Neuronal stem cell (in vitro differentiated cells): ENCODE data around the gene ADGRV1.
A peak's percentile ranks its signal among the peaks of the same experiment; 100 is the strongest.

Source experiments
- DNase-seq: peaks from one replicate; pipeline ENCODE4 v3.0.0-alpha.2; 2013; ENCODE audit warnings: low spot score
- H2AFZ ChIP-seq: one replicate; pipeline ENCODE4 v1.6.1; 2013; ENCODE audit warnings: mild to moderate bottlenecking, low read length, inconsistent platforms
- H2AK5ac ChIP-seq: 2 replicates; pipeline ENCODE4 v1.6.1; 2013; ENCODE audit warnings: low read depth, mild to moderate bottlenecking, inconsistent platforms, low read length, moderate library complexity, mixed read lengths
- H2BK120ac ChIP-seq: 2 replicates; pipeline ENCODE4 v1.6.1; 2013; ENCODE audit warnings: low read depth, mild to moderate bottlenecking, inconsistent platforms, low read length, moderate library complexity, mixed read lengths
- H2BK12ac ChIP-seq: one replicate; pipeline ENCODE4 v1.6.1; 2013; ENCODE audit warnings: low read length, inconsistent platforms
- H2BK15ac ChIP-seq: 2 replicates; pipeline ENCODE4 v1.6.1; 2013; ENCODE audit warnings: mild to moderate bottlenecking, low read length, inconsistent platforms, mixed read lengths
- H2BK5ac ChIP-seq: one replicate; pipeline ENCODE4 v1.6.1; 2013; ENCODE audit warnings: inconsistent platforms, mild to moderate bottlenecking, low read length, moderate library complexity
- H3K14ac ChIP-seq: one replicate; pipeline ENCODE4 v1.6.1; 2013; ENCODE audit warnings: low read length, inconsistent platforms
- H3K18ac ChIP-seq: 2 replicates; pipeline ENCODE4 v1.6.1; 2013; ENCODE audit warnings: low read length, inconsistent platforms
- H3K23ac ChIP-seq: 2 replicates; pipeline ENCODE4 v1.6.1; 2013; ENCODE audit warnings: low read depth, mild to moderate bottlenecking, mixed read lengths, low read length, inconsistent platforms; ENCODE audit not compliant: poor library complexity
- H3K27ac ChIP-seq: replicated peaks from 3 replicates; pipeline ENCODE4 v1.5.1; 2013; ENCODE audit warnings: low read length, inconsistent platforms
- H3K27me3 ChIP-seq, 3 experiments: 2 replicates each; pipeline ENCODE4 v1.6.1; 2013; ENCODE audit warnings: low read length in 3 of 3, mild to moderate bottlenecking in 2 of 3, inconsistent platforms in 1 of 3, low read depth in 1 of 3, mixed read lengths in 1 of 3, moderate library complexity in 1 of 3; ENCODE audit not compliant: control insufficient read depth in 3 of 3, insufficient read depth in 3 of 3
- H3K36me3 ChIP-seq, 2 donors: replicated peaks in 1 of 2; 2 replicates each; pipeline ENCODE4 v1.6.1; 2013; ENCODE audit warnings: low read length in 2 of 2; ENCODE audit not compliant: control insufficient read depth in 2 of 2, insufficient read depth in 2 of 2
- H3K4ac ChIP-seq: 2 replicates; pipeline ENCODE4 v1.6.1; 2013; ENCODE audit warnings: inconsistent platforms, mild to moderate bottlenecking, low read length, moderate library complexity
- H3K4me1 ChIP-seq, 2 donors: 1 replicate in 1 of 2; 2 replicates in 1 of 2; pipeline ENCODE4 v1.6.1; 2013; ENCODE audit warnings: low read length in 2 of 2, low read depth in 1 of 2; ENCODE audit not compliant: control insufficient read depth in 2 of 2, insufficient read depth in 1 of 2
- H3K4me2 ChIP-seq: one replicate; pipeline ENCODE4 v1.6.1; 2013; ENCODE audit warnings: mild to moderate bottlenecking, low read length, inconsistent platforms; ENCODE audit not compliant: insufficient read depth, poor library complexity, severe bottlenecking
- H3K4me3 ChIP-seq, 2 donors: 2 replicates each; pipeline ENCODE4 v1.5.1; 2013; ENCODE audit warnings: low read length in 2 of 2, mild to moderate bottlenecking in 2 of 2, inconsistent platforms in 1 of 2, moderate library complexity in 1 of 2
- H3K79me1 ChIP-seq: one replicate; pipeline ENCODE4 v1.6.1; 2013; ENCODE audit warnings: low read depth, mild to moderate bottlenecking, inconsistent platforms, low read length, moderate library complexity
- H3K9ac ChIP-seq: one replicate; pipeline ENCODE4 v1.6.1; 2013; ENCODE audit warnings: mild to moderate bottlenecking, low read depth, low read length, inconsistent platforms; ENCODE audit not compliant: poor library complexity
- H3K9me3 ChIP-seq, 2 donors: replicated peaks in 1 of 2; 2 replicates each; pipeline versions ENCODE3 to v1.6.1; 2013; ENCODE audit warnings: low read length in 2 of 2, mild to moderate bottlenecking in 2 of 2, inconsistent platforms in 1 of 2, low read depth in 1 of 2, mixed read lengths in 1 of 2, moderate library complexity in 1 of 2; ENCODE audit not compliant: control insufficient read depth in 2 of 2, insufficient read depth in 1 of 2
- H4K8ac ChIP-seq: one replicate; pipeline ENCODE4 v1.6.1; 2013; ENCODE audit warnings: low read depth, mild to moderate bottlenecking, inconsistent platforms, low read length, moderate library complexity
- H4K91ac ChIP-seq: one replicate; pipeline ENCODE4 v1.6.1; 2013; ENCODE audit warnings: low read length, low read depth, mild to moderate bottlenecking, inconsistent platforms; ENCODE audit not compliant: poor library complexity
- WGBS, 2 donors: extraction: QIAGEN DNeasy Blood & Tissue Kit; methylation state at CpG; one replicate each; pipeline ENCODE4 v1.1.7; 2013; ENCODE audit warnings: missing lambda C conversion rate in 2 of 2, mixed read lengths in 1 of 2; ENCODE audit not compliant: insufficient read length in 2 of 2, insufficient replicate concordance in 1 of 2; ENCODE audit errors: extremely low coverage in 2 of 2; 5-methylcytosine and 5-hydroxymethylcytosine counted together

ADGRV1 gene

DNA sequence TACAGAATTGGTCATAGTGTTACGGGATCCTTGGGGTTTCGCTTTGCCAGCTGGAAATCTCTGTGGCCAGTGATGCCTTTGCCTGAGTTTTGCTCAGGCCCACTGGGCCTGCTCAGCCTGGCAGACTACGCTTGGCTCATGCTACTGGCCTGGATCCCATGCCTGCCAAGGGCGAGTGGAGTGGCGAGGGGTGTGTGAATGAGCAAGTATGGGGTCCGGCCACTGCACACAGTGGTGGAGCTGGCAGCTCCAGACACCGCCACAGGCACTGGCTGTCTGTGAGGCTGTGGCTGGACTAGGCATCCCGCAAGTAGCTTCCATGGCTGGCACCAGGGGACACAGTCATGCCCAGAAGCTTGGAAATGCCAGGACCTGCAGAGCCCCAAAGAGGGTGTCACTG lies 584.2 kb downstream of the ADGRV1 start:
- Histone ChIP-seq H2BK12ac (no peak overlapping the region), H2AK5ac (peak overlapping the region; percentile 50), H3K79me1 (peaks cover 3% of the 10 kb centered on the region), H3K27ac (no peak overlapping the region), H4K8ac (no peak overlapping the region), H2BK15ac (no peak overlapping the region), H3K36me3 (no peaks in the 10 kb centered on the region), H3K4me3 (no peak overlapping the region), H3K4me2 (no peak overlapping the region), H3K4me1 (peaks cover 3 to 9% of the 10 kb centered on the region in 2 donors), H3K9ac (no peak overlapping the region), H3K27me3 (no peaks in the 10 kb centered on the region), H3K14ac (no peak overlapping the region), H2BK5ac (peak overlapping the region; percentile 27), H3K9me3 (peaks cover 0 to 6% of the 10 kb centered on the region in 2 donors), H3K4ac (no peak overlapping the region), H2AFZ (no peak overlapping the region), H2BK120ac (no peak overlapping the region), H3K18ac (peak overlapping the region; percentile 71), H3K23ac (no peak overlapping the region), H4K91ac (no peak overlapping the region)
- WGBS, 2 donors = no CpG with 5 or more reads among the region's 8 CpGs
- no peak for DNase-seq

DNA sequence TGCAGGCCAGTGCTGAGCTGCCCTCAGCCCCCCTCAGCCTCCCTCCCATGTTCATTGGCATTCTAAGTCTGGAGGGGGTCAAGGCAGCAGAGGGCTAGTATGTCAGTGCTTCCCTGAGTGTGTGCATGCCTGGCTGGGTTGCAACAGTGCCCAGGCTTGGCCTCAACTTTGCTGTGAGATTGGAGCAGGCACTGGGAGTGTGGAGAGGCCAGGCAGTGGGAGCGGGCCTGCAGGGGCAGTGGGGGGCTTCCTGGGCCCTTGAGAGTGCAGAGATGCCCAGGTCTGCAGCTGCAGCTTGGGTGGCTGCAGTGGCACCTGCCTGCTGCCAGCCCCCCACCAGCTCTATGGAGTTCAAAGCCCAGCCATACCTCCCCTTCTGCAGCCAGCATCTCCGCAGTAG lies 585.2 kb downstream of the ADGRV1 start:
- Histone ChIP-seq H3K14ac (no peak overlapping the region), H3K23ac (peak overlapping the region; percentile 16), H3K79me1 (peaks cover 3% of the 10 kb centered on the region), H3K27me3 (no peaks in the 10 kb centered on the region), H3K27ac (no peak overlapping the region), H3K4ac (no peak overlapping the region), H3K36me3 (no peaks in the 10 kb centered on the region), H4K8ac (no peak overlapping the region), H3K18ac (peak overlapping the region; percentile 35), H2BK15ac (no peak overlapping the region), H3K4me3 (no peak overlapping the region), H2AFZ (no peak overlapping the region), H2BK120ac (no peak overlapping the region), H2AK5ac (no peak overlapping the region), H3K4me1 (peaks cover 3 to 9% of the 10 kb centered on the region in 2 donors), H3K9ac (no peak overlapping the region), H2BK5ac (no peak overlapping the region), H4K91ac (no peak overlapping the region), H3K9me3 (peaks cover 0 to 15% of the 10 kb centered on the region in 2 donors), H2BK12ac (peak overlapping the region; percentile 36), H3K4me2 (no peak overlapping the region)
- DNase-seq = no peak
- WGBS, 2 donors = no CpG with 5 or more reads among the region's 2 CpGs

DNA sequence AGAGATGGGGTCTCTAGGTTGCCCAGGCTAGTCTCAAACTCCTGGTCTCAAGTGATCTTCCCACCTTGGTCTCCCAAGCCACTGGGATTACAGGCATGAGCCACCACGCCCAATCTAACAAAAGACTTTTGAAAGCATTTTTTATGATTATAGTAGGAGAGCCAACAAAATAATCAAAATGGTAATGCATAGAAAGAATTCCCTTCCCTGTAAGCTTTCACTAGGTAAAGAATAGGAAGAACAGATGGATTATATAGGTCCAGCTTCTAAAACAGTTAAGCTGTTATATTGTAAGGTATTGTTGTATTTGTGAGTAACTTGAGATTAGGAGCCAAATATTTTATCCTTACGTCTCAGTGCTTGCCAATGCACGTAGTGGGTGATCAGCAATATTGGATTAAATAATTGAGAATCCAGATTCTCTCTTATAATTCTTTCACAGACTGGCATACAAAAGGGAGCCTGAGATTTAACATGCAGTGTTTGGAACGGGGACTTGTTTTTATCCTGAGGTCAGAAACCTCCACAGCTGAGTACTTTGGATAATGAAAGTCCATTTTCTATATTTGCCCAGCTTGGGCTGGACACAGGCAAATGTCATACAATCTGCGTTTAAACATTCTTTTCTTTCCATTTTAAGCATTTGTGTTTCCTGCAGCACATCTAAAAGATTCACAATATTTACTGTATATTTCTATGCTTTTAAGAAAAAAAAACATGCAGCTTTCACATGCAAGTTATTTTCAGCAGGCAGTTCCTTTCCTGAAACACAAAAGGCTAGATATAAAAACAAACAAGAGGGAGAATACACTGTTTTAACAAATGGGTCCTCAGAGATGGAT lies 586.1 kb downstream of the ADGRV1 start:
- H3K4me2 ChIP-seq = no peak overlapping the region

DNA sequence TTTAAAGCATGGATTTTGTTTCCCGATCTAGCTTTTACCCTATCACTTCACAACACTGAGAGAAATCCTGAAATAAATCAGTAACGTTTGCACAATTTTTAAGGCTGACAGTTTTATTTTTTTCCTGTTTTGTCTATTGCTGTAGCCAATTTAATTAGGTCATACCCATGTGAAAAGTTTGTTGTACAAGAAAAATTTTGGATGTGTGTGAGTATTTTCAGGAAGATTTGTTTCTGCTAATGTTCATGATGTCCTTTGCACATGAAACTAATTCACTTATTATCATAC lies 586.7 kb downstream of the ADGRV1 start:
- peaks cover 0 to 19% of the 10 kb centered on the region in 2 donors for H3K9me3 ChIP-seq
- H3K27me3 ChIP-seq = no peaks in the 10 kb centered on the region
- WGBS, 2 donors = no CpG with 5 or more reads among the region's 2 CpGs
- no peak overlapping the region for H3K27ac ChIP-seq
- no peak for DNase-seq
- no peak overlapping the region for H3K4ac ChIP-seq
- H3K9ac ChIP-seq = no peak overlapping the region
- no peaks in the 10 kb centered on the region for H3K36me3 ChIP-seq
- no peak overlapping the region for H3K18ac ChIP-seq
- H2BK15ac ChIP-seq = no peak overlapping the region
- no peak overlapping the region for H3K23ac ChIP-seq
- no peak overlapping the region for H2BK120ac ChIP-seq
- no peak overlapping the region for H4K91ac ChIP-seq
- no peak overlapping the region for H2BK12ac ChIP-seq
- H3K79me1 ChIP-seq = peaks cover 3% of the 10 kb centered on the region
- H2AFZ ChIP-seq = no peak overlapping the region
- H2BK5ac ChIP-seq = no peak overlapping the region
- peaks cover 3 to 9% of the 10 kb centered on the region in 2 donors for H3K4me1 ChIP-seq
- no peak overlapping the region for H3K4me2 ChIP-seq
- H3K14ac ChIP-seq = no peak overlapping the region
- no peak overlapping the region for H3K4me3 ChIP-seq
- no peak overlapping the region for H2AK5ac ChIP-seq
- no peak overlapping the region for H4K8ac ChIP-seq

More for the DNA sequence above, 586.1 kb downstream of the ADGRV1 start:
- H3K27ac ChIP-seq = no peak overlapping the region
- H3K14ac ChIP-seq = no peak overlapping the region
- H3K9ac ChIP-seq = no peak overlapping the region
- H4K8ac ChIP-seq = no peak overlapping the region
- H4K91ac ChIP-seq = no peak overlapping the region
- DNase-seq = no peak
- H2BK5ac ChIP-seq = no peak overlapping the region
- no peak overlapping the region for H2BK12ac ChIP-seq
- peaks cover 0 to 19% of the 10 kb centered on the region in 2 donors for H3K9me3 ChIP-seq
- no peak overlapping the region for H3K4ac ChIP-seq
- no peak overlapping the region for H3K4me3 ChIP-seq
- no peak overlapping the region for H2BK120ac ChIP-seq
- no CpG with 5 or more reads among the region's 5 CpGs for WGBS, 2 donors
- no peak overlapping the region for H2AFZ ChIP-seq
- H3K27me3 ChIP-seq = no peaks in the 10 kb centered on the region
- no peak overlapping the region for H2AK5ac ChIP-seq
- H3K4me1 ChIP-seq = peaks cover 3 to 9% of the 10 kb centered on the region in 2 donors
- peaks cover 3% of the 10 kb centered on the region for H3K79me1 ChIP-seq
- H3K23ac ChIP-seq = no peak overlapping the region
- no peak overlapping the region for H3K18ac ChIP-seq
- H3K36me3 ChIP-seq = no peaks in the 10 kb centered on the region
- no peak overlapping the region for H2BK15ac ChIP-seq
